GM21390 (cell line): ENCODE measurements around the gene GFRA4.

Source experiments
- ATAC-seq: cut with Tn5 transposase; IDR thresholded peaks from one replicate; pipeline ENCODE4 v1.9.1; 2021; ENCODE audit not compliant: unreplicated experiment

The GFRA4 gene

DNA sequence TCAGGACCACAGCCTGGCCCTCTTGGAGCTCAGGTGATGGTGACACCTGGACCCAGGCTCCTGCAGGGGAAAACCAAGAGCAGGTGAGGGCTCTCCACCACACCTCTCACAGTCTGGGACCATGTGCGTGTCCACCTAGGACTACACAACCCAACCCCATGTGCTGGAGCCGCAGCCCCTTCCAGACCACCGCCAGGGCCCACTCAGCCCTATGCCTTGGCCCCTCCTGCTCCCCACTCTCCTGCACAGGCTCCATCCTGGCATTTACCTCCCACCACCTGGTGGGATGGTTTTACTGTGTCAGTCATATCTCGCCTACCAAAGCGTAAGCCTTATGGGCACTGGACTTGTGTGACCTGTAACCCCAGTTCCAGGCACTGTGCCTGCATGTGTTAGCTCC lies 31.7 kb upstream of the GFRA4 start:
- ATAC-seq: no peak

GRCh38 chr20:3693376-3693775 lies 30.2 kb upstream of the GFRA4 start:
- ATAC-seq: no peak

DNA sequence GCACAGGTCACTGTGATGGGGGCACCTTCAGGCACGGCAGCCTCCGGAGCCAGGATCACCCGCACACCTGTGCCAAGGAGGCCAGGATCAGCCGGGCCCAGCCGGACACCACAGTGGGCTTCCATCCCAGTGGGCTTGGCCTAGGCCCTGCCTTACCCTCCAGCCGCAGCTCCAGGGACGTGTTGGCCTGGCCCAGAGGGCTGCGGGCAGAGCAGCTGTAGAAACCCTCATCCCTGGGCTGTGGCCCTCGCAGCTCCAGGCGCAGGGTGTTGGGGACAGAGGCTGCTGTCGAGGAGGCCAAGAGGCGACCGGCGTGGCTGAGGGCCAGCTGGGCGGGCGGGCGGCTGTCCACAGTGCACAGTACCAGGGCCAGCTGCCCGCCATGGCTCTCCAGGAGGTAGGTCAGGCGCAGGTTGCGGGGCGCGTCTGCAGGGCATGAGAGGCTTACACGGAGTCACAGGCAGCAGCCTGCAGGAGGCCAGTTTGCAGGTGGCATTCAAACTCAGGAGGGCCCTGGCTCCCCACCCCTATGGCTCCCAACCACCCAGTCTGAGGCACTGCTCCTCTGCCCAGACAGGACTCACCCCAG lies 29.6 kb upstream of the GFRA4 start:
- no peak for ATAC-seq

- ATAC-seq: no peak
Observed at GRCh38 chr20:3691897-3692296, 28.7 kb upstream of the GFRA4 start.

DNA sequence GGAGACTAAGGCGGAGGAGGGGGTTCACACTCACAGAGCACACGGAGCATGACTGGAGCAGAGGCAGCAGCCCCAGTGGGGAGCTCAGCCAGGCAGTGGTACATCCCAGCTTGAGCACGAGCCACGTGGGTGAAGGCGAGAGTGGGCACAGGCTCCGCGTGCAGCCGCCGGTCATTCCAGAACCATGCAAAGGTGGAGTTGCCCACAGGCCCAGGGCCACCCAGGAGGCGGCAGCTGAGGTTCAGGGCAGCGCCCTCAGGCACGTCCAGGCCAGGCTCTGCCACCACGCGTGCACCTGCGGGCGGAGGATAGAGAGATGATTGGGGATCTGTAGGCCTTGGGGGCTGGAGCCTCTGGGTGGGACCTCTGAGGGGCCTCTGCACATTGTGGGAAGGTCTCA lies 28.1 kb upstream of the GFRA4 start:
- no peak for ATAC-seq

DNA sequence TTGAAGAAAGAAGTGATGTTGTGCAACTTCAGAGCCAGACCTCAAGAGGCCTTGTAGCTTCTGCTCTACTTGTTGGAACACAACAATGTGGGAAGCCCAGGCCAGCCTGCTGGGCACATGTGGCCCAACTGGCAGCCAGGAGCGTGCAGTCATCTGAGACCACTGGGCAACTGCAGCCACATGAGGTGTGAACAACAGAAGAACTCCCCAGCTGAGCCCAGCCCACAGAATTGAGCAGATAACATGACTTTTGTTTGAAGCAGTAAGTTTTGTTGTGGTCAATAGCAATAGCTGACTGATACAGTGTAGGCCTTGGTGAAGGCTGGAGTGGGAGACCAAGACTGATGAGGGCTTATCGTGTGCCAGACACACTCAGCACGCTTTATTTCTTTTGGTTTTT lies 27.2 kb upstream of the GFRA4 start:
- no peak for ATAC-seq

- ATAC-seq: no peak
Observed at GRCh38 chr20:3689978-3690377, 26.8 kb upstream of the GFRA4 start.

- no peak for ATAC-seq
Observed at GRCh38 chr20:3687655-3688054, 24.5 kb upstream of the GFRA4 start.

- no peak for ATAC-seq
Observed at GRCh38 chr20:3686867-3687321, 23.7 kb upstream of the GFRA4 start.

- no peak for ATAC-seq
Observed at GRCh38 chr20:3686421-3686820, 23.2 kb upstream of the GFRA4 start.

GRCh38 chr20:3685341-3685740 lies 22.1 kb upstream of the GFRA4 start:
- ATAC-seq: no peak

GRCh38 chr20:3681931-3682781 lies 19.0 kb upstream of the GFRA4 start, which contains the start of gene ADAM33:
Gene ADAM33, minus strand, starts transcription at chr20:3682010. Its CDS starts 6 bp downstream, at chr20:3682004.
- no peak for ATAC-seq

DNA sequence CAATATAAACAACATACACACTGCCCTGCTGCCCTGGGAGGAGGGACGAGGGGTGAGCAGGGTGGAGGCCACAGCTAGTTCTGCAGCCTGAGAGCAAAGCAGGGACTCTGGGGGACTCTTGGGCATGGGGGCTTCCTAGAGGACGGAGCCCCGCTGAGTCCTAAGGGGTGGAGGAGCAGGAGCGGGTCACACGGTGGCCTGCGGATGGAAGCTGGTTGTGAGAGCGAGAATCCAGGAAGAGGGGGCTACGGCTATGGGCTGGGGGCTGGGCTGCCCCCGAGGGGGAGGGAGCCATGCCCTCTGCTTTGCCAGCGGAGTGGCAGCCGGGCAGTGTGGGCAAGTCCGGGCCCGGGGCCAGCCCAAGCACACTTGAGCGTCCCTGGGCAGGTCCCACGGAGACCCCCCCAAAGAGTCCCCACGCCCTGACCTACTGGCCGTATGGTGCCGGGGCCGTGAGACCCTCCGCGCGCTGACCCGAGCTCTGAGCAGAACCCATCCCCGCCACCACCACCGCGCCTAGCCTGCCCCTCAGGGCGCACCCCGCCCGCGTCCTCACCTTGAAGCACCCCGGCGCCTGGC lies 18.2 kb upstream of the GFRA4 start:
- no peak for ATAC-seq

DNA sequence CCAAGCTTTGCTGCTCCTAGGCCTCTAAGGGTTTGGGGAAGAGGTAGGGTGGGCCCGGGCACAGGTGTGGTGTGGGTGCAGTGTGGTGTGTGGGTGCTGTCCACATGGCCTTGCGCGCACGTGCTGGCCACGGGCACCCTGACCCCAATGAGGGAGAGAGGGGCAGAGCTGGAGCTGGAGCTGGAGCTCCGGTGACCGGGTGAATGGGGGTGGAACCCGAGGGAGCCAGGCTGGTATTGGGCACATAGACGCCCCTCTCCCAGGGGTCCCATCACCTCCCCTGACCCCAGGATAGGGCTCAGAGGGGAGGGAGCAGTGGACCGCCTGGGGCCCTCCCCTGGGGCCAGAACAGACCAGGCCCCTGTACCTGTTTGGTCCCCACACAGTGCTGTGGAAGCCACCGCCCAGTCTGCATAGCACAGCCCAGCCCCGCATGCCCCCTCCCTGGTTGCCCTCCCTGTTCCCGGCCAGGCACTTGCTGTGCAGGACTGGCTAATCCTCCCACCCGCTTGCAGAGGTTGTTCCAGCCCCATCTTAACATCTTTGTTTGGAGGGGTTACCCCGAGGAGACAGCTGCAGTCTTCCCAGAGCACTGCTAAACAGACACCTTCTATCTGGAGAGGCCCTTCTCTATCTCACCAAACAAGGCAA lies 17.6 kb upstream of the GFRA4 start:
- ATAC-seq: no peak

- no peak for ATAC-seq
Observed at GRCh38 chr20:3679749-3680700, 16.8 kb upstream of the GFRA4 start.

DNA sequence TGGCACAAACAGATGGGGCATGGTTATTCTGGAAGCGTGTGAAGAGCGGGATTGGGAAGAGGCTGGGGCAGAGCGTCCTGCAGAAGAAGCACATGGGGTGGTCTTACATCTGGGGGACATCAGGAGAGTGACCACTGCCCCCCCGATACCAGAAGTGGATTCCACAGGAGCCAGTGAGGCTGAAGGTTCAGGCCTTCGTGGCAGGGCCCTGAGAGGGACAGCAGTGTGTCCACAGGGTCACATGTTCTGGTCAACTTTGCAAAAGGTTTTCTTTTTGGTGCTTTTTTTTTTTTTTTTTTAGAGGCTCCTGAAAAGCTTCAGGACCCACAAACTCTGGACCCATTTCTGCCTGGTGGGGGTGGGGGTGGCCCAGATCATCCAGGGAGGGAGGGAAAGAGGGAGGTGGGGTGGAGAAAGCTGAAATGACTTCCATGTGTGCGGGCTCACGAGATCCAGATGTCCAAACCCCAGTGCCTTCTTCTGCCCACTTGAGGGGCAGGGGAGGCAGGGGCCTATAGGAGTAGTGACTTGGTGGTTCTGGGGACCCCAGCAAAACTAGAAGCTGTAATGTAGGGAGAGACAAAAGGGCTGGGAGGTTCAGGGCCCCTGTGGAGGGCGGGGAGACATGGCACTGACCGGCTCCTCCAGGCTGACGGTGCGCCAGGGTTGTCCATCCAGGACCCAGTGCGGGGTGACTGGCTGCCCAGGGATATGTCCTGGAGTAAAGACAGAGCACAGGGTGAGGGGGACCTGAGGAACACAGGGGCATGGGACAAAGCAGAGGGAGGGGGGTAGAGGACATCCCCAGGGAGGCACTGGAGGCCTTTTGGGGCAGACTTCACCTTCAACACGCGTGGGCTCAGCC lies 15.9 kb upstream of the GFRA4 start:
- no peak for ATAC-seq

DNA sequence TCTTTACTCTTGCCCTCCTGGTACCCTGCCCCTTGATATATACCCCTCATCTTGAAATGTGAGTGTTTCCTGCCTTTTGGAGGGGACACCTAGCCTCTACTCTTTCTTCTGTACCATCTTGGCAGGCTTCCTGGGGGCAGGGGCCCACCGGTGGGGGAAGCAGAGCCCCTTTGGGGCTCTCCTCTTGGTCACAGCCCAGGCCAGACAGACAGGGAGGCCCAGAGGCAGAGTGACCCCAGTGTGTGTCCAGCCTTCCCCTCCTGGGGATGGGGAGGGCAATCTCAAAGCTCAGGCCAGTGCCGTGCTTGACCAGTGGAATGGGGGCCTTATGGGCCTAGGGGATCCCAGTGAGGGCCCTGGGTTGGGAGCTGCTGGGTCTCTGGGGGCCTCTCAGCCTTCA lies 15.0 kb upstream of the GFRA4 start:
- ATAC-seq: no peak

DNA sequence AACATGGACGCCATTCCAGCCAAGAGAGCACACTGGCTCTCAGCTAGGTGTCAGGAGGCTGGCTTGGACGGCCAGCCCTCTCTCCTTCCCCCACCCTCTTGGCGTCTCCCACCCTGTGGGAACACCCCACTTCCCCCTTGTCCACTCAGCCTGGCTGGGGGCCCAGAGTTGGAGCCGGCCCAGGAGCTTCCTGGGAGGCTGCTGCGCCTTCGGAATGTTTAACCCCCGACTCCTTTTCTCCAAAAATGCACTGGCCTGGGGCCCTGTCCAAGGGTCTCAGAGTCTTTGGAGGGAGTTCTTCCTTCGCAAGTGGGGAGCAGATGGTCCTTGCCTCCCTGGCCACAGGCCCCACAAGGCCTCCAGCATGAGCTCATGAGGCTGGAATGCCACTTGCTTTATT lies 14.5 kb upstream of the GFRA4 start:
- no peak for ATAC-seq
